GM23338 (cell line): ENCODE measurements around the gene HHAT. TPM values are rescaled to one million over a fixed set of nuclear protein-coding genes. Genes with fewer than 3 reads are reported as not detected.

ENCODE experiments used
- ATAC-seq: fragments of 200-7000 bp; cut with Tn5 transposase; 3 replicates; pipeline ENCODE4 v1.9.1; 2020
- DNase-seq: peaks from one replicate; pipeline ENCODE4 v3.0.0-alpha.2; 2015; ENCODE audit warnings: low spot score
- H2AFZ ChIP-seq: fragments of 200-600 bp; sonication (generic); 2 replicates; pipeline ENCODE4 v1.8.0; 2016; ENCODE audit warnings: antibody characterized with exemption, mild to moderate bottlenecking, moderate library complexity
- H3F3A ChIP-seq: fragments of 200-600 bp; sonication (generic); replicated peaks from 2 replicates; pipeline ENCODE4 v1.8.0; 2017; ENCODE audit warnings: antibody characterized with exemption, mixed run types, low read depth
- H3K27ac ChIP-seq: fragments of 200-600 bp; sonication (generic); 2 replicates; pipeline ENCODE4 v1.6.1; 2016; ENCODE audit warnings: low read depth
- H3K27me3 ChIP-seq: fragments of 200-600 bp; sonication (generic); 2 replicates; pipeline ENCODE4 v1.8.0; 2016; ENCODE audit warnings: mild to moderate bottlenecking, mixed run types, moderate library complexity; ENCODE audit not compliant: insufficient read depth
- H3K36me3 ChIP-seq: fragments of 200-600 bp; sonication (generic); 2 replicates; pipeline ENCODE4 v1.8.0; 2016; ENCODE audit warnings: mild to moderate bottlenecking; ENCODE audit not compliant: insufficient read depth
- H3K4me1 ChIP-seq: fragments of 200-600 bp; sonication (generic); 2 replicates; pipeline ENCODE4 v1.8.0; 2016; ENCODE audit warnings: mild to moderate bottlenecking, moderate library complexity; ENCODE audit not compliant: insufficient read depth
- H3K4me2 ChIP-seq: fragments of 200-600 bp; sonication (generic); 2 replicates; pipeline ENCODE4 v1.7.1; 2017; ENCODE audit warnings: mixed run types
- H3K4me3 ChIP-seq: fragments of 200-600 bp; sonication (generic); 2 replicates; pipeline ENCODE4 v1.6.1; 2016; ENCODE audit warnings: mixed run types
- H3K79me2 ChIP-seq: fragments of 200-600 bp; sonication (generic); replicated peaks from 2 replicates; pipeline ENCODE4 v1.8.0; 2017; ENCODE audit warnings: mild to moderate bottlenecking; ENCODE audit not compliant: insufficient read depth
- H3K9me2 ChIP-seq: fragments of 200-600 bp; sonication (generic); 2 replicates; pipeline ENCODE4 v1.8.0; 2017; ENCODE audit not compliant: insufficient read depth
- H4K20me1 ChIP-seq: fragments of 200-600 bp; sonication (generic); replicated peaks from 2 replicates; pipeline ENCODE4 v1.8.0; 2017; ENCODE audit warnings: mild to moderate bottlenecking; ENCODE audit not compliant: insufficient read depth
- H3K27ac Mint-ChIP-seq: 2 replicates; pipeline ENCODE4 v1.8.0; 2020; ENCODE audit warnings: inconsistent platforms, mild to moderate bottlenecking, moderate library complexity, mixed read lengths
- H3K27me3 Mint-ChIP-seq: 3 replicates; pipeline ENCODE4 v1.8.0; 2022; ENCODE audit warnings: low read depth, mild to moderate bottlenecking, moderate library complexity, mixed read lengths, inconsistent platforms; ENCODE audit not compliant: insufficient read depth, poor library complexity
- H3K36me3 Mint-ChIP-seq: 3 replicates; pipeline ENCODE4 v1.8.0; 2021; ENCODE audit warnings: low read depth, mild to moderate bottlenecking, inconsistent platforms, moderate library complexity, mixed read lengths
- H3K4me1 Mint-ChIP-seq: 3 replicates; pipeline ENCODE4 v1.8.0; 2020; ENCODE audit warnings: mild to moderate bottlenecking, inconsistent platforms, mixed read lengths
- H3K4me3 Mint-ChIP-seq: 3 replicates; pipeline ENCODE4 v1.8.0; 2021; ENCODE audit warnings: moderate library complexity, mild to moderate bottlenecking, inconsistent platforms, mixed read lengths
- H3K9me3 Mint-ChIP-seq: 3 replicates; pipeline ENCODE4 v1.8.0; 2020; ENCODE audit warnings: moderate library complexity, mild to moderate bottlenecking, inconsistent platforms, mixed read lengths
- EZH2 ChIP-seq: fragments of 200-600 bp; sonication (generic); IDR thresholded peaks from one replicate; pipeline ENCODE4 v1.8.0; 2017; ENCODE audit warnings: antibody characterized with exemption, mild to moderate bottlenecking, low read depth; ENCODE audit not compliant: unreplicated experiment
- EZH2phosphoT487 ChIP-seq: fragments of 200-600 bp; sonication (generic); IDR thresholded peaks from one replicate; pipeline ENCODE4 v1.8.1; 2018; ENCODE audit warnings: antibody characterized with exemption; ENCODE audit not compliant: unreplicated experiment
- JUNB ChIP-seq: IDR thresholded peaks from one replicate; pipeline ENCODE4 v1.6.1; 2016; ENCODE audit warnings: antibody characterized with exemption; ENCODE audit not compliant: unreplicated experiment
- POLR2AphosphoS5 ChIP-seq: IDR thresholded peaks from 2 replicates; pipeline ENCODE4 v1.6.1; 2016; ENCODE audit warnings: antibody characterized with exemption, low read depth
- STAT1 ChIP-seq: IDR thresholded peaks from one replicate; pipeline ENCODE4 v1.6.1; 2016; ENCODE audit warnings: antibody characterized with exemption; ENCODE audit not compliant: unreplicated experiment
- ZNF114 ChIP-seq: fragments of 250-450 bp; sonication (Bioruptor Pico); IDR thresholded peaks from 2 replicates; pipeline ENCODE4 v1.5.0; 2020; ENCODE audit warnings: mild to moderate bottlenecking, moderate library complexity
- ZNF331 ChIP-seq: fragments of 250-450 bp; sonication (Bioruptor Pico); IDR thresholded peaks from 2 replicates; pipeline ENCODE4 v1.5.0; 2020; ENCODE audit warnings: low read depth, mild to moderate bottlenecking, moderate library complexity
- ZNF462 ChIP-seq: fragments of 250-450 bp; sonication (Bioruptor Pico); IDR thresholded peaks from 2 replicates; pipeline ENCODE4 v1.5.0; 2020; ENCODE audit warnings: mild to moderate bottlenecking, moderate library complexity
- polyA plus RNA-seq: library from polyadenylated mRNA; unstranded; fragments of >200 nt; fragmentation: Nextera tagmentation; extraction: Ambion mirVana; gene quantifications from 2 replicates; pipeline ENCODE4 v1.2.1, GENCODE V29; 2016
- total RNA-seq: library from RNA; depleted of rRNA; stranded (reverse); fragments of >200 nt; shearing (Covaris generic); gene quantifications from 2 replicates; pipeline ENCODE4 v1.2.3, GENCODE V29; 2014
- TF ChIP-seq, protein P1 (sequence below): IDR thresholded peaks from 2 replicates; pipeline ENCODE4 v1.6.1; 2016; ENCODE audit warnings: antibody characterized with exemption
- TF ChIP-seq, protein P2 (sequence below), 2 experiments: fragments of 200-600 bp in 1 of 2; sonication (generic) in 1 of 2; conservative IDR thresholded peaks; 2 replicates each; pipeline versions ENCODE4 v1.5.1 to v1.6.1; 2016 to 2017; ENCODE audit warnings: antibody characterized with exemption in 2 of 2, low read depth in 2 of 2, mild to moderate bottlenecking in 2 of 2, moderate library complexity in 1 of 2

The HHAT gene
- total and polyA plus RNA-seq, 2 experiments from 2014 or later = 0.11 to 0.66 TPM

DNA sequence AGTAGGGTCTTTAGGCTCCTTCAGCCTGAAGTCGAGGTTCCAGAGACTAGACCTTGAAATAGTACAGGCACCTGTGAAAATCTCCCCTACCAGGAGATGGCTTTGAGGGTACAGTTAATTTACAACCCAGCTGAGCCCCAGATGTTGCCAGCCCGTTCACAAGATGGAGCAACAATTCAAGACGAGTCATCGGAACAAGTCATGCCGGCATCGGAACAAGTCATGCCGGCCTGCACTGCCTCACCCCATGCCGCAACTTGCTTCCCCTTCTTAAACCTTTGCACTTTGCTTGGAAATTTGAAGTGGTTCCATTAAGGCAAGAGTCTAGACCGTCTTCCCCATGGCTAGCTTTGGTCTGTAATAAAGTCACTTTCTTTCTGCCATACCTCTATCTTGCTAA, 16.0 kb downstream of the HHAT start:
- Mint-ChIP-seq H3K4me1 (no peaks in the 10 kb centered on the region), H3K36me3 (no peaks in the 10 kb centered on the region), H3K4me3 (no peak overlapping the region), H3K27me3 (peaks cover 4% of the 10 kb centered on the region), H3K27ac (no peak overlapping the region), H3K9me3 (no peaks in the 10 kb centered on the region)
- no peak overlapping the region for H3K4me3 ChIP-seq
- no peaks in the 10 kb centered on the region for H3K27me3 ChIP-seq
- no peaks in the 10 kb centered on the region for H3K79me2 ChIP-seq
- DNase-seq (no peak), ATAC-seq (no peak)
- TF ChIP-seq ZNF331 (no peak), JUNB (no peak), STAT1 (no peak), ZNF114 (no peak)
- TF ChIP-seq, protein P1, sequence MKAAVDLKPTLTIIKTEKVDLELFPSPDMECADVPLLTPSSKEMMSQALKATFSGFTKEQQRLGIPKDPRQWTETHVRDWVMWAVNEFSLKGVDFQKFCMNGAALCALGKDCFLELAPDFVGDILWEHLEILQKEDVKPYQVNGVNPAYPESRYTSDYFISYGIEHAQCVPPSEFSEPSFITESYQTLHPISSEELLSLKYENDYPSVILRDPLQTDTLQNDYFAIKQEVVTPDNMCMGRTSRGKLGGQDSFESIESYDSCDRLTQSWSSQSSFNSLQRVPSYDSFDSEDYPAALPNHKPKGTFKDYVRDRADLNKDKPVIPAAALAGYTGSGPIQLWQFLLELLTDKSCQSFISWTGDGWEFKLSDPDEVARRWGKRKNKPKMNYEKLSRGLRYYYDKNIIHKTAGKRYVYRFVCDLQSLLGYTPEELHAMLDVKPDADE = no peak
- H4K20me1 ChIP-seq = no peaks in the 10 kb centered on the region
- peak overlapping the region; percentile 81 for H2AFZ ChIP-seq
- no peak overlapping the region for H3K4me2 ChIP-seq
- H3K4me1 ChIP-seq = peaks cover 4% of the 10 kb centered on the region; the same call in 1 of the 2 replicates
- no peaks in the 10 kb centered on the region for H3K36me3 ChIP-seq
- H3F3A ChIP-seq = no peaks in the 10 kb centered on the region
- no peak overlapping the region for H3K27ac ChIP-seq
- H3K9me2 ChIP-seq = no peaks in the 10 kb centered on the region

- H3K4me1 Mint-ChIP-seq = no peaks in the 10 kb centered on the region
- TF ChIP-seq ZNF114 = no peak
- no peak for TF ChIP-seq EZH2
- TF ChIP-seq ZNF462 = no peak
- TF ChIP-seq, protein P2, sequence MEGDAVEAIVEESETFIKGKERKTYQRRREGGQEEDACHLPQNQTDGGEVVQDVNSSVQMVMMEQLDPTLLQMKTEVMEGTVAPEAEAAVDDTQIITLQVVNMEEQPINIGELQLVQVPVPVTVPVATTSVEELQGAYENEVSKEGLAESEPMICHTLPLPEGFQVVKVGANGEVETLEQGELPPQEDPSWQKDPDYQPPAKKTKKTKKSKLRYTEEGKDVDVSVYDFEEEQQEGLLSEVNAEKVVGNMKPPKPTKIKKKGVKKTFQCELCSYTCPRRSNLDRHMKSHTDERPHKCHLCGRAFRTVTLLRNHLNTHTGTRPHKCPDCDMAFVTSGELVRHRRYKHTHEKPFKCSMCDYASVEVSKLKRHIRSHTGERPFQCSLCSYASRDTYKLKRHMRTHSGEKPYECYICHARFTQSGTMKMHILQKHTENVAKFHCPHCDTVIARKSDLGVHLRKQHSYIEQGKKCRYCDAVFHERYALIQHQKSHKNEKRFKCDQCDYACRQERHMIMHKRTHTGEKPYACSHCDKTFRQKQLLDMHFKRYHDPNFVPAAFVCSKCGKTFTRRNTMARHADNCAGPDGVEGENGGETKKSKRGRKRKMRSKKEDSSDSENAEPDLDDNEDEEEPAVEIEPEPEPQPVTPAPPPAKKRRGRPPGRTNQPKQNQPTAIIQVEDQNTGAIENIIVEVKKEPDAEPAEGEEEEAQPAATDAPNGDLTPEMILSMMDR (conservative IDR thresholded peaks at IDR 0.05; ENCODE audit: low read depth in 2 of 2) = no peak
- TF ChIP-seq EZH2phosphoT487 = no peak
- TF ChIP-seq POLR2AphosphoS5 = no peak
- no peak for TF ChIP-seq STAT1
Observed at GRCh38 chr1:210347112-210347511, 18.4 kb downstream of the HHAT start.

More at GRCh38 chr1:210347112-210347511, 18.4 kb downstream of the HHAT start:
- H3K27ac Mint-ChIP-seq = no peak overlapping the region
- no peak for DNase-seq
- H3K4me3 Mint-ChIP-seq = no peak overlapping the region
- H3K4me2 ChIP-seq = no peak overlapping the region
- no peak overlapping the region for H2AFZ ChIP-seq
- H3K9me2 ChIP-seq = no peaks in the 10 kb centered on the region
- no peaks in the 10 kb centered on the region for H3K79me2 ChIP-seq
- no peaks in the 10 kb centered on the region for H3K36me3 ChIP-seq
- H3K36me3 Mint-ChIP-seq = no peaks in the 10 kb centered on the region
- H3K4me3 ChIP-seq = no peak overlapping the region
- no peaks in the 10 kb centered on the region for H4K20me1 ChIP-seq
- no peaks in the 10 kb centered on the region for H3F3A ChIP-seq
- peaks cover 4% of the 10 kb centered on the region; the same call in 1 of the 2 replicates for H3K4me1 ChIP-seq
- H3K27me3 ChIP-seq = no peaks in the 10 kb centered on the region
- peaks cover 4% of the 10 kb centered on the region for H3K27me3 Mint-ChIP-seq
- no peaks in the 10 kb centered on the region for H3K9me3 Mint-ChIP-seq
- H3K27ac ChIP-seq = no peak overlapping the region
- ATAC-seq = no peak
